ENCODE data around the gene GPR55. TPM values are rescaled to one million over a fixed set of nuclear protein-coding genes. Genes with fewer than 3 reads are reported as not detected.

GPR55 gene
- total RNA-seq, 1 experiment from 2014 or later, result not detected

GRCh38 chr2:230922951-230923717 lies 1.9 kb downstream of the GPR55 start:
- DNase-seq (ENCODE audit: low spot score), result no peak
- in situ Hi-C loops (cut with HindIII; ENCODE audit: low sequenced_read_pairs), result no loop called here

GRCh38 chr2:230921806-230922595 lies 3.0 kb downstream of the GPR55 start:
- in situ Hi-C loops (cut with HindIII; ENCODE audit: low sequenced_read_pairs), result no loop called here
- no peak for DNase-seq (ENCODE audit: low spot score)

GRCh38 chr2:230920167-230920566 lies 4.9 kb downstream of the GPR55 start:
- in situ Hi-C loops (cut with HindIII; ENCODE audit: low sequenced_read_pairs), result no loop called here
- DNase-seq (ENCODE audit: low spot score), result no peak

GRCh38 chr2:230919681-230920080 lies 5.4 kb downstream of the GPR55 start:
- in situ Hi-C loops (cut with HindIII; ENCODE audit: low sequenced_read_pairs), result no loop called here

GRCh38 chr2:230919240-230919639 lies 5.8 kb downstream of the GPR55 start:
- in situ Hi-C loops (cut with HindIII; ENCODE audit: low sequenced_read_pairs), result no loop called here

More at GRCh38 chr2:230919681-230920080, 5.4 kb downstream of the GPR55 start:
- DNase-seq (ENCODE audit: low spot score), result no peak

GRCh38 chr2:230916218-230916617 lies 8.8 kb downstream of the GPR55 start:
- DNase-seq (ENCODE audit: low spot score), result no peak

More at GRCh38 chr2:230919240-230919639, 5.8 kb downstream of the GPR55 start:
- DNase-seq (ENCODE audit: low spot score), result no peak

GRCh38 chr2:230915319-230915718 lies 9.7 kb downstream of the GPR55 start:
- in situ Hi-C loops (cut with HindIII; ENCODE audit: low sequenced_read_pairs), result no loop called here
- no peak for DNase-seq (ENCODE audit: low spot score)

More at GRCh38 chr2:230916218-230916617, 8.8 kb downstream of the GPR55 start:
- in situ Hi-C loops (cut with HindIII; ENCODE audit: low sequenced_read_pairs), result no loop called here

GRCh38 chr2:230914886-230915285 lies 10.2 kb downstream of the GPR55 start:
- DNase-seq (ENCODE audit: low spot score), result no peak
- in situ Hi-C loops (cut with HindIII; ENCODE audit: low sequenced_read_pairs), result no loop called here

- in situ Hi-C loops (cut with HindIII; ENCODE audit: low sequenced_read_pairs), result no loop called here
- peak; percentile 20 for DNase-seq (ENCODE audit: low spot score)
These were observed 11.5 kb downstream of the GPR55 start for GRCh38 chr2:230913406-230914143.

- in situ Hi-C loops (cut with HindIII; ENCODE audit: low sequenced_read_pairs), result no loop called here
- no peak for DNase-seq (ENCODE audit: low spot score)
These were observed 12.3 kb downstream of the GPR55 start for GRCh38 chr2:230912724-230913123.

- no peak for DNase-seq (ENCODE audit: low spot score)
- in situ Hi-C loops (cut with HindIII; ENCODE audit: low sequenced_read_pairs), result no loop called here
These were observed 13.0 kb downstream of the GPR55 start for GRCh38 chr2:230912046-230912445.

- in situ Hi-C loops (cut with HindIII; ENCODE audit: low sequenced_read_pairs), result no loop called here
- no peak for DNase-seq (ENCODE audit: low spot score)
These were observed 14.4 kb downstream of the GPR55 start for GRCh38 chr2:230910546-230911177.

- no peak for DNase-seq (ENCODE audit: low spot score)
- in situ Hi-C loops (cut with HindIII; ENCODE audit: low sequenced_read_pairs), result no loop called here
These were observed 15.0 kb downstream of the GPR55 start for GRCh38 chr2:230909841-230910545.

GRCh38 chr2:230908595-230909191 lies 16.3 kb downstream of the GPR55 start:
- in situ Hi-C loops (cut with HindIII; ENCODE audit: low sequenced_read_pairs), result no loop called here
- DNase-seq (ENCODE audit: low spot score), result no peak

GRCh38 chr2:230908092-230908594 lies 16.9 kb downstream of the GPR55 start:
- in situ Hi-C loops (cut with HindIII; ENCODE audit: low sequenced_read_pairs), result no loop called here
- no peak for DNase-seq (ENCODE audit: low spot score)

- DNase-seq (ENCODE audit: low spot score), result no peak
- in situ Hi-C loops (cut with HindIII; ENCODE audit: low sequenced_read_pairs), result no loop called here
These were observed 17.5 kb downstream of the GPR55 start for GRCh38 chr2:230907361-230908091.

- DNase-seq (ENCODE audit: low spot score), result no peak
- in situ Hi-C loops (cut with HindIII; ENCODE audit: low sequenced_read_pairs), result no loop called here
These were observed 18.4 kb downstream of the GPR55 start for GRCh38 chr2:230906471-230907230.
